GM23338 (cell line): ENCODE data around the gene MGAT5.

ENCODE experiments used
- CREB1 ChIP-seq: fragments of 250-450 bp; sonication (Bioruptor Pico); IDR thresholded peaks from 2 replicates; pipeline ENCODE4 v1.5.0; 2020; ENCODE audit warnings: low read depth, mild to moderate bottlenecking, moderate library complexity
- EZH2 ChIP-seq: fragments of 200-600 bp; sonication (generic); IDR thresholded peaks from one replicate; pipeline ENCODE4 v1.8.0; 2017; ENCODE audit warnings: antibody characterized with exemption, mild to moderate bottlenecking, low read depth; ENCODE audit not compliant: unreplicated experiment
- EZH2phosphoT487 ChIP-seq: fragments of 200-600 bp; sonication (generic); IDR thresholded peaks from one replicate; pipeline ENCODE4 v1.8.1; 2018; ENCODE audit warnings: antibody characterized with exemption; ENCODE audit not compliant: unreplicated experiment
- NANOG ChIP-seq: IDR thresholded peaks from 2 replicates; pipeline ENCODE4 v1.6.1; 2016; ENCODE audit warnings: antibody characterized with exemption, borderline replicate concordance
- POLR2AphosphoS5 ChIP-seq: IDR thresholded peaks from 2 replicates; pipeline ENCODE4 v1.6.1; 2016; ENCODE audit warnings: antibody characterized with exemption, low read depth
- ZNF331 ChIP-seq: fragments of 250-450 bp; sonication (Bioruptor Pico); IDR thresholded peaks from 2 replicates; pipeline ENCODE4 v1.5.0; 2020; ENCODE audit warnings: low read depth, mild to moderate bottlenecking, moderate library complexity
- TF ChIP-seq, protein P1 (sequence below), 2 experiments: fragments of 200-600 bp in 1 of 2; sonication (generic) in 1 of 2; conservative IDR thresholded peaks; 2 replicates each; pipeline versions ENCODE4 v1.5.1 to v1.6.1; 2016 to 2017; ENCODE audit warnings: antibody characterized with exemption in 2 of 2, low read depth in 2 of 2, mild to moderate bottlenecking in 2 of 2, moderate library complexity in 1 of 2
- TF ChIP-seq, protein P2 (sequence below): IDR thresholded peaks from one replicate; pipeline ENCODE4 v1.6.1; 2018; ENCODE audit warnings: antibody characterized with exemption; ENCODE audit not compliant: unreplicated experiment

GRCh38 chr2:134420920-134421319 lies 167.0 kb downstream of the MGAT5 start:
- TF ChIP-seq, protein P1, sequence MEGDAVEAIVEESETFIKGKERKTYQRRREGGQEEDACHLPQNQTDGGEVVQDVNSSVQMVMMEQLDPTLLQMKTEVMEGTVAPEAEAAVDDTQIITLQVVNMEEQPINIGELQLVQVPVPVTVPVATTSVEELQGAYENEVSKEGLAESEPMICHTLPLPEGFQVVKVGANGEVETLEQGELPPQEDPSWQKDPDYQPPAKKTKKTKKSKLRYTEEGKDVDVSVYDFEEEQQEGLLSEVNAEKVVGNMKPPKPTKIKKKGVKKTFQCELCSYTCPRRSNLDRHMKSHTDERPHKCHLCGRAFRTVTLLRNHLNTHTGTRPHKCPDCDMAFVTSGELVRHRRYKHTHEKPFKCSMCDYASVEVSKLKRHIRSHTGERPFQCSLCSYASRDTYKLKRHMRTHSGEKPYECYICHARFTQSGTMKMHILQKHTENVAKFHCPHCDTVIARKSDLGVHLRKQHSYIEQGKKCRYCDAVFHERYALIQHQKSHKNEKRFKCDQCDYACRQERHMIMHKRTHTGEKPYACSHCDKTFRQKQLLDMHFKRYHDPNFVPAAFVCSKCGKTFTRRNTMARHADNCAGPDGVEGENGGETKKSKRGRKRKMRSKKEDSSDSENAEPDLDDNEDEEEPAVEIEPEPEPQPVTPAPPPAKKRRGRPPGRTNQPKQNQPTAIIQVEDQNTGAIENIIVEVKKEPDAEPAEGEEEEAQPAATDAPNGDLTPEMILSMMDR (conservative IDR thresholded peaks at IDR 0.05; ENCODE audit: low read depth in 2 of 2): no peak
- TF ChIP-seq CREB1 (CRISPR knock-in tag) (no peak), POLR2AphosphoS5 (no peak), EZH2 (no peak), NANOG (no peak), EZH2phosphoT487 (no peak), ZNF331 (CRISPR knock-in tag) (no peak)
- TF ChIP-seq, protein P2, sequence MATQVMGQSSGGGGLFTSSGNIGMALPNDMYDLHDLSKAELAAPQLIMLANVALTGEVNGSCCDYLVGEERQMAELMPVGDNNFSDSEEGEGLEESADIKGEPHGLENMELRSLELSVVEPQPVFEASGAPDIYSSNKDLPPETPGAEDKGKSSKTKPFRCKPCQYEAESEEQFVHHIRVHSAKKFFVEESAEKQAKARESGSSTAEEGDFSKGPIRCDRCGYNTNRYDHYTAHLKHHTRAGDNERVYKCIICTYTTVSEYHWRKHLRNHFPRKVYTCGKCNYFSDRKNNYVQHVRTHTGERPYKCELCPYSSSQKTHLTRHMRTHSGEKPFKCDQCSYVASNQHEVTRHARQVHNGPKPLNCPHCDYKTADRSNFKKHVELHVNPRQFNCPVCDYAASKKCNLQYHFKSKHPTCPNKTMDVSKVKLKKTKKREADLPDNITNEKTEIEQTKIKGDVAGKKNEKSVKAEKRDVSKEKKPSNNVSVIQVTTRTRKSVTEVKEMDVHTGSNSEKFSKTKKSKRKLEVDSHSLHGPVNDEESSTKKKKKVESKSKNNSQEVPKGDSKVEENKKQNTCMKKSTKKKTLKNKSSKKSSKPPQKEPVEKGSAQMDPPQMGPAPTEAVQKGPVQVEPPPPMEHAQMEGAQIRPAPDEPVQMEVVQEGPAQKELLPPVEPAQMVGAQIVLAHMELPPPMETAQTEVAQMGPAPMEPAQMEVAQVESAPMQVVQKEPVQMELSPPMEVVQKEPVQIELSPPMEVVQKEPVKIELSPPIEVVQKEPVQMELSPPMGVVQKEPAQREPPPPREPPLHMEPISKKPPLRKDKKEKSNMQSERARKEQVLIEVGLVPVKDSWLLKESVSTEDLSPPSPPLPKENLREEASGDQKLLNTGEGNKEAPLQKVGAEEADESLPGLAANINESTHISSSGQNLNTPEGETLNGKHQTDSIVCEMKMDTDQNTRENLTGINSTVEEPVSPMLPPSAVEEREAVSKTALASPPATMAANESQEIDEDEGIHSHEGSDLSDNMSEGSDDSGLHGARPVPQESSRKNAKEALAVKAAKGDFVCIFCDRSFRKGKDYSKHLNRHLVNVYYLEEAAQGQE: no peak
